Astrocyte (in vitro differentiated cells and primary cell): ENCODE data around the gene MICALL2. TPM values are rescaled to one million over a fixed set of nuclear protein-coding genes. Genes with fewer than 3 reads are reported as not detected.

Experiments used
- DNase-seq: peaks from one replicate; pipeline ENCODE4 v3.0.0-alpha.2; 2010; ENCODE audit warnings: low read depth
- FAIRE-seq: peaks from 2 replicates; lab custom pipeline; 2011; peaks lifted over from hg19 to GRCh38; lab: Jason Lieb, UNC
- H2AFZ ChIP-seq: 2 replicates; pipeline ENCODE4 v1.6.0; 2012; ENCODE audit warnings: low read depth, low read length, inconsistent platforms
- H3K27ac ChIP-seq: 2 replicates; pipeline ENCODE4 v1.5.1; 2011; ENCODE audit warnings: low read depth, low read length, inconsistent platforms
- H3K27me3 ChIP-seq: 2 replicates; pipeline ENCODE4 v1.6.0; 2011; ENCODE audit warnings: low read length, inconsistent platforms; ENCODE audit not compliant: insufficient read depth
- H3K36me3 ChIP-seq: 2 replicates; pipeline ENCODE4 v1.5.1; 2011; ENCODE audit warnings: low read length, inconsistent platforms; ENCODE audit not compliant: insufficient read depth
- H3K4me1 ChIP-seq: 2 replicates; pipeline ENCODE4 v1.5.1; 2011; ENCODE audit warnings: low read length, inconsistent platforms; ENCODE audit not compliant: insufficient read depth
- H3K4me2 ChIP-seq: 2 replicates; pipeline ENCODE4 v1.6.0; 2012; ENCODE audit warnings: low read length, inconsistent platforms
- H3K4me3 ChIP-seq: 2 replicates; pipeline ENCODE4 v1.5.1; 2011; ENCODE audit warnings: low read depth, mild to moderate bottlenecking, low read length, inconsistent platforms; ENCODE audit not compliant: insufficient read depth
- H3K79me2 ChIP-seq: 2 replicates; pipeline ENCODE4 v1.6.0; 2012; ENCODE audit warnings: mild to moderate bottlenecking, low read length, inconsistent platforms; ENCODE audit not compliant: insufficient read depth
- H3K9ac ChIP-seq: 2 replicates; pipeline ENCODE4 v1.6.0; 2012; ENCODE audit warnings: mild to moderate bottlenecking, low read length, inconsistent platforms
- H3K9me3 ChIP-seq: 2 replicates; pipeline ENCODE4 v1.5.1; 2012; ENCODE audit warnings: low read depth, mild to moderate bottlenecking, low read length, inconsistent platforms; ENCODE audit not compliant: insufficient read depth
- H4K20me1 ChIP-seq: 2 replicates; pipeline ENCODE4 v1.6.0; 2012; ENCODE audit warnings: low read length, inconsistent platforms; ENCODE audit not compliant: insufficient read depth
- H3K27ac Mint-ChIP-seq: one replicate; pipeline ENCODE4 v1.8.0; 2021; ENCODE audit warnings: mild to moderate bottlenecking, mixed read lengths; ENCODE audit not compliant: unreplicated experiment
- H3K27me3 Mint-ChIP-seq: one replicate; pipeline ENCODE4 v1.8.0; 2021; ENCODE audit warnings: low read depth, mixed read lengths; ENCODE audit not compliant: unreplicated experiment
- H3K36me3 Mint-ChIP-seq: one replicate; pipeline ENCODE4 v1.8.0; 2021; ENCODE audit warnings: low read depth, mixed read lengths; ENCODE audit not compliant: unreplicated experiment
- H3K4me1 Mint-ChIP-seq: one replicate; pipeline ENCODE4 v1.8.0; 2021; ENCODE audit warnings: low read depth, mixed read lengths; ENCODE audit not compliant: unreplicated experiment
- H3K4me3 Mint-ChIP-seq: one replicate; pipeline ENCODE4 v1.8.0; 2021; ENCODE audit warnings: mild to moderate bottlenecking, moderate library complexity, mixed read lengths; ENCODE audit not compliant: unreplicated experiment
- H3K9me3 Mint-ChIP-seq: one replicate; pipeline ENCODE4 v1.8.0; 2021; ENCODE audit warnings: mild to moderate bottlenecking, mixed read lengths; ENCODE audit not compliant: unreplicated experiment
- EZH2 ChIP-seq: IDR thresholded peaks from 2 replicates; pipeline ENCODE4 v1.6.1; 2012; ENCODE audit warnings: mild to moderate bottlenecking, low read length, inconsistent platforms; ENCODE audit not compliant: insufficient read depth
- total RNA-seq: library from RNA; stranded (reverse); gene quantifications from 2 replicates; pipeline ENCODE4 v1.2.1, GENCODE V29; 2021
- TF ChIP-seq, protein P1 (sequence below): IDR thresholded peaks from 2 replicates; pipeline ENCODE4 v1.5.1; 2011; ENCODE audit warnings: low read depth, mild to moderate bottlenecking, inconsistent platforms, low read length, moderate library complexity; ENCODE audit not compliant: insufficient read depth

The MICALL2 gene
- total RNA-seq, 1 donor from 2014 or later: 43.4 TPM

DNA sequence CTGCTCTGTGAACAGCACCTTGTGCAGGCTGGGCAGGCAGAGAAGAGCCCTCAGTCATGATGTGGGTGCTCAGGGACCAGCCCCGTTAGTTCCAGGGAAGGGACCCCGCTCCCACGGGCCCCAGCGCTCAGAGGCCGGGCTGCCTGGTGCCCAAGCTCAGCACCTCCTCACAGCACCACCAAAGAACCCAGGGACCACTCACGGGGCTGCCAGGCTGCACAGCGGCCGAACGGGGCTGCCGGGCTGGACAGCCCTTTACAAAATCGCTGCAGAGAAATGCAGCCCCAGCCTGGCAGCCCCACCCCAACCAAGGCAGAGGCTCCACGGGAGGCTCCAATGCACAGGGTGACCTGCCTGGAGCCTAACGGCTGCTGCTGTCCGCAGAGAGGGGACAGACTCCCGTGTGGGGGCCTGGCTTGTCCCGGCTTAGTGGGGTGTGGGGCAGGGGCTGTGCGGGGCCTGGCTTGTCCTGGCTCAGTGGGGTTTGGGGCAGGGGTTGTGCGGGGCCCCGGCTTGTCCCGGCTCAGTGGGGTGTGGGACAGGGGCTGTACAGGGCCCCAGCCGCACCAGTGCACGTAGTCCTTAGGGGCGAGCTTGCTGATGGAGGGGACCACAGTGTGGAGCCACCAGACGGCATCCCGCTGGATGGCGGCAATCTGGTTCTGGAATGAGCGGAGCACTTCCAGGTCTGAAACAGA, 35.7 kb upstream of the MICALL2 start:
- Histone ChIP-seq H3K36me3 (peaks cover 3% of the 10 kb centered on the region), H3K4me1 (no peaks in the 10 kb centered on the region), H3K4me3 (no peak overlapping the region), H3K79me2 (no peaks in the 10 kb centered on the region), H3K27me3 (no peaks in the 10 kb centered on the region), H2AFZ (no peak overlapping the region), H3K4me2 (no peak overlapping the region), H3K27ac (no peak overlapping the region), H4K20me1 (peaks cover 9% of the 10 kb centered on the region), H3K9ac (no peak overlapping the region), H3K9me3 (no peaks in the 10 kb centered on the region)
- Mint-ChIP-seq H3K4me1 (no peaks in the 10 kb centered on the region), H3K36me3 (peaks cover 5% of the 10 kb centered on the region), H3K27ac (no peak overlapping the region), H3K9me3 (no peaks in the 10 kb centered on the region), H3K27me3 (no peaks in the 10 kb centered on the region), H3K4me3 (no peak overlapping the region)
- no peak for TF ChIP-seq EZH2
- TF ChIP-seq, protein P1, sequence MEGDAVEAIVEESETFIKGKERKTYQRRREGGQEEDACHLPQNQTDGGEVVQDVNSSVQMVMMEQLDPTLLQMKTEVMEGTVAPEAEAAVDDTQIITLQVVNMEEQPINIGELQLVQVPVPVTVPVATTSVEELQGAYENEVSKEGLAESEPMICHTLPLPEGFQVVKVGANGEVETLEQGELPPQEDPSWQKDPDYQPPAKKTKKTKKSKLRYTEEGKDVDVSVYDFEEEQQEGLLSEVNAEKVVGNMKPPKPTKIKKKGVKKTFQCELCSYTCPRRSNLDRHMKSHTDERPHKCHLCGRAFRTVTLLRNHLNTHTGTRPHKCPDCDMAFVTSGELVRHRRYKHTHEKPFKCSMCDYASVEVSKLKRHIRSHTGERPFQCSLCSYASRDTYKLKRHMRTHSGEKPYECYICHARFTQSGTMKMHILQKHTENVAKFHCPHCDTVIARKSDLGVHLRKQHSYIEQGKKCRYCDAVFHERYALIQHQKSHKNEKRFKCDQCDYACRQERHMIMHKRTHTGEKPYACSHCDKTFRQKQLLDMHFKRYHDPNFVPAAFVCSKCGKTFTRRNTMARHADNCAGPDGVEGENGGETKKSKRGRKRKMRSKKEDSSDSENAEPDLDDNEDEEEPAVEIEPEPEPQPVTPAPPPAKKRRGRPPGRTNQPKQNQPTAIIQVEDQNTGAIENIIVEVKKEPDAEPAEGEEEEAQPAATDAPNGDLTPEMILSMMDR: no peak
- FAIRE-seq: no peak
- DNase-seq: no peak

DNA sequence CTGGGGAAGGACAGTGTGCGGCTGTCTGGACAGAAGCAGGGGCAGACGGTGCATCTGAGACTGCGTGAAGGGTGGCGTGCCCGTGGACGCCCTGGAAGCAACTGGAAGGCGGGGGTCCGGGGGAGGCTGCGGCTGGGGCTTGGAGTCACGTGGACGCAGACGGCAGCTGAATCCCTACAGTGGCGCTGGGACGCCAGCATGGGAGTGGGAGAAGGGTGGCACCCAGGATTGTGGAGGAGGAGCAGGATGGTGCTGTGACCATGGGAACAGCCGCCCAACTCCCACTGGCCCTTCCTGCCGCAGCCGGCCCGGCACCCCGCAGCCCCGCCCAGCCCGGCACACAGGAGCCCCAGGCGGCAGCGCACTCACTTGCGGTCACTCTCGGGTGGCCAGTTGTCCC, 35.2 kb upstream of the MICALL2 start:
- H3K36me3 ChIP-seq: peaks cover 3% of the 10 kb centered on the region
- no peak for TF ChIP-seq EZH2
- TF ChIP-seq, protein P1: no peak

DNA sequence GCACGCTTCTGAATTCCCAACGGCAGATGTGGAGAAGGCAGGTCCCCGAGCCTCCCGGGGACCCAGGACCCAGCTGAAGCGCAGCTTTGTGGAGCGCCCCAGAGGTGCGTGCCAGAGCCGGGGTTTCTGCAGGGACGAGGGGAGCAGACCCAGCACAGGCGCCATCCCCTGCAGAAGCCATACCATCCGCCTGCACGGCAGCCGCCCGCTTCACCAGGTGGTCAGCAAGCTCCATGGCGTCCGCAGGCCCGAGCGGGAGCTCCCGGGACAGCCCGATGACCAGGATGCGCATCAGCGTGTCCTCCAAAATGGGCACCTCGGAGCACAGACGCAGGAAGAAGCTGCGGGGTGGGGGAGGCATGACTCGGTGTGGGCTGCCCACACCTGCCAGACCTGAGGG, 34.3 kb upstream of the MICALL2 start:
- Histone ChIP-seq H3K4me2 (no peak overlapping the region), H3K27ac (no peak overlapping the region), H3K4me1 (no peaks in the 10 kb centered on the region), H3K4me3 (no peak overlapping the region), H3K9ac (no peak overlapping the region), H4K20me1 (peaks cover 9% of the 10 kb centered on the region), H3K9me3 (no peaks in the 10 kb centered on the region), H2AFZ (no peak overlapping the region), H3K79me2 (no peaks in the 10 kb centered on the region), H3K27me3 (no peaks in the 10 kb centered on the region), H3K36me3 (peaks cover 3% of the 10 kb centered on the region)
- H3K4me3 Mint-ChIP-seq: no peak overlapping the region
- no peaks in the 10 kb centered on the region for H3K4me1 Mint-ChIP-seq
- DNase-seq (no peak), FAIRE-seq (no peak)
- no peaks in the 10 kb centered on the region for H3K9me3 Mint-ChIP-seq
- TF ChIP-seq, protein P1: no peak
- TF ChIP-seq EZH2: no peak
- peaks cover 12% of the 10 kb centered on the region for H3K36me3 Mint-ChIP-seq
- H3K27me3 Mint-ChIP-seq: no peaks in the 10 kb centered on the region
- H3K27ac Mint-ChIP-seq: no peak overlapping the region

More for the DNA sequence above, 35.2 kb upstream of the MICALL2 start:
- Mint-ChIP-seq H3K4me1 (no peaks in the 10 kb centered on the region), H3K27me3 (no peaks in the 10 kb centered on the region), H3K4me3 (no peak overlapping the region), H3K36me3 (peaks cover 7% of the 10 kb centered on the region), H3K27ac (no peak overlapping the region), H3K9me3 (no peaks in the 10 kb centered on the region)
- Histone ChIP-seq H3K79me2 (no peaks in the 10 kb centered on the region), H3K9ac (no peak overlapping the region), H4K20me1 (peaks cover 9% of the 10 kb centered on the region), H3K27ac (no peak overlapping the region), H2AFZ (no peak overlapping the region), H3K4me3 (no peak overlapping the region), H3K4me2 (no peak overlapping the region), H3K4me1 (no peaks in the 10 kb centered on the region), H3K27me3 (no peaks in the 10 kb centered on the region), H3K9me3 (no peaks in the 10 kb centered on the region)
- FAIRE-seq (no peak), DNase-seq (no peak)
